SH-SY5Y (cell line): ENCODE results near the gene TMEM117.

Experiments
- GATA2 ChIP-seq: IDR thresholded peaks from 2 replicates; pipeline ENCODE4 v1.6.1; 2011; ENCODE audit warnings: mild to moderate bottlenecking, low read depth, low read length
- GATA3 ChIP-seq: IDR thresholded peaks from 2 replicates; pipeline ENCODE4 v1.6.1; 2011; ENCODE audit warnings: low read depth, mild to moderate bottlenecking, low read length, moderate library complexity

The TMEM117 gene

DNA sequence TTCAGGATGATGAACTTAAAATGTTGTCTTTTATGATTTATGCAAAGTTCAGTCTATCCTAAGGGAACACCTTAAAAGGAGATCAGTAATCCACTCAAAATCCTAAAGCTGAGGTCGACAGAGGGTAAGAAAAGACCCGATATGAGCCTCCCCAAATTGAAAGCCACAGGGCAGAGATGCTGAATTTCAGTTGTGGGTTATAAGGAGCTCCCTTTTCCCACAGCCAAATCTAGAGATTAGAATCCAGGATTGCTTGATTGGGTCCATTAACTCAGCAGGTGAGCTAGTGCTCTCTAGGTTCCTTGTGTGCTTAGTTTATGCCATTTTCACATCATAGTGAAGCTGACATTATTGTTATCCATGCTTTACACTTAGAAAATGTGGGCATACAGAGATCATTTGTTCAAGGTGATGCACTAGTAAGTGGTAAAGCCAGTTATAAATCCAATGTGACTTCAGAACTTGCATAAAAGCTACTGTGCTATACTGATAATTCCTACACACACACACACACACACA, 417.5 kb downstream of the TMEM117 start:
- TF ChIP-seq GATA2, result no peak
- no peak for TF ChIP-seq GATA3

DNA sequence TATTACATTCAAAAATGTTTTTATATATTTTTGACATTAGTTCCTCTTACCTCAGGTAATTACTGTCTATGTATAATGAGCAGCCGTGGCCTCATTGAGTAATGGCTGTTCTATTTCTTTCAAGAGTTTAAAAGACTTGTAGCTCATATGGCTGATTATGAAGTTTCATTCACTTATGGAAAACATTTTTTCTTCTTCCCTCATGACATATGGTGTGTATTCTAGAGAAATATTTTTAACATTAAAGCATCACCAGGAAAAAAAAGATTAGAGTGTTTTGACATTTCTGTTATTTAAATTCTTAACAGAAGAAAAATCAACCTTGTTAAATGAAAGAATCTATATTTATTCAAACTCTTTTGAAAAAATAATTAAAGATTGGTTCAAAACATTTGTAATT, 422.4 kb downstream of the TMEM117 start:
- no peak for TF ChIP-seq GATA2
- TF ChIP-seq GATA3, result no peak

DNA sequence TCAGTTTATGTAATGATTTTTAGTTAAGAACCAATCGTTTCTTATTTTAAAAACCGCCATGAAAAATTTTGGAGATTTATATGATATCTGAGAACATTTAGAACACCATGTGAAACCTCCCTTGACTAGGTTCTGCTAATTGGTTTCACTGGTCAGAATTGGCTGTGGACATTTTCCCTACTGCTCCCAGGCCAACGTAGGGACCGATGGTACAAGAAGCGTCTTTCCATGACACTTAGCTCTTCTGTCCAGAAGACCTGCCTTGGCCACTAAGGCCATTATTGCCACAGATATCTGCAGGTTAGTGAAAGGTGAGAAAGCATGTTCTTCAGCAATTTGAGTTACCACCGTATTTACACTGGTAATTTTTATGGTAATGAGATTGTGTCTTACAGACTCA, 424.0 kb downstream of the TMEM117 start:
- TF ChIP-seq GATA2, result no peak
- no peak for TF ChIP-seq GATA3

DNA sequence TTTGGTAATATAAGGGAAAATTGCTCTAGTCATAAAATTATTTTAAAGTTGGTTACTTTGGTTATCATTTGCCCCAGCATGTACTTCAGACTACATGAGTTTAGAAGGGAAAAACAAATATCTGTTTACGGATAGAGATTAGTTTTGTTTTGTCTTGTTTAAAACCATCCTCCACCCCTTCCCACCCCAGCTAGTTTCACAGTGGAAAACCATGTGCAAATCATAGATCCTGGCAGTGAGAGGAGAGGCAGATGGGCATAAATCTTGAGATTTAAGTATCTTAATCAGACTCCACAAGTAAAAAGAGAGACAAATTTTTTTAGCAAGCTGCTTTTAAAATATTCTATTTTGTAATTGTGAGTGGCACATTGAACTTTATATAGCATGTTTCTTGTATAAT, 424.7 kb downstream of the TMEM117 start:
- TF ChIP-seq GATA3, result no peak
- TF ChIP-seq GATA2, result no peak

DNA sequence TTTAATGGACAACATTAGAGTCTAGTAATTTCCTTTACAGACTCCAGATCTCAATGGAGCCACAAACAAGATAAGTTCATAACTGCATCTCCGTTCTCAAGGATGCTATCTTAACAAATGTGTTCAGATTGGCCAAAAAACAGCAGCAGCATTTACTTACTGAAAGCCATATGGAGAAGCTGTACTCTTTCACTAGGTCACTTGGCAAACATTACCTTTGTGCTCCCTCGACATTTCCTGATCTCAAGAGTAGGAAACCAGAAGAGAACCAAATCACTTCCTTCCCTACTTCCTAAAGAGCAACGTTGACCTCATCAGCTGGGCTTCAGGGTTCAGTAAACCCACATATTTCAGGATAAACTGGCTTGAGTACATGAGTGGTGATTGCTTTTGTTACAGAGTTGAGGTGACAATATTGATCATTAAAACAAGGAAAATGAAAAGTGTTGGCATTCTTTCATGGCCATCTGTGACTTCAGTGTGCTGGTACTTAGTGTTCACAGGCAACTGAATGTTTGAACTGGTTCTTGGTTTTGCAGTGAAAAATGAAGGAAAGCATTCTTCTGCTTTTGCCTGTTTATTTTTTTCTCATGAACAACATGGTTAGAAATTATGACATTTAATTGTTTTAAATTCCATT, 449.6 kb downstream of the TMEM117 start:
- TF ChIP-seq GATA2, result no peak
- TF ChIP-seq GATA3, result no peak

DNA sequence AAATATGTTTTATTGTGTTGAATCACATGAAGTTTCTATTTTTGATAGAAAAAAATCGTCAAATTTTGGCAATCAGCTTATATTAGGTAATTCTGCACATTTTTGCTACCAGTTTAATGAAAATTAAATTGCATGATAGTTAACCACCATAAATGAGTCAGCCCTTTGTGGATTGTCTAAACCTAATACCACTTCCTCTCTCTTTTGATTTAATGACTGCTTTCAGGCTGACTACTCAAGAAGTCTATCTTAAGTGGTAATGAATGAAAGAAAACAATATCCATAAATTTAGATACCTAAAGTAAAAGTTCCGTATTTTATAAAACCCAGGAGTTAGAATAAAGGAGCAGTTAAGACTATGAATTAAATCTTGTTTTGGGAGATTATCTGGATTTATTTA, 450.5 kb downstream of the TMEM117 start:
- TF ChIP-seq GATA2 (no peak), GATA3 (no peak)

DNA sequence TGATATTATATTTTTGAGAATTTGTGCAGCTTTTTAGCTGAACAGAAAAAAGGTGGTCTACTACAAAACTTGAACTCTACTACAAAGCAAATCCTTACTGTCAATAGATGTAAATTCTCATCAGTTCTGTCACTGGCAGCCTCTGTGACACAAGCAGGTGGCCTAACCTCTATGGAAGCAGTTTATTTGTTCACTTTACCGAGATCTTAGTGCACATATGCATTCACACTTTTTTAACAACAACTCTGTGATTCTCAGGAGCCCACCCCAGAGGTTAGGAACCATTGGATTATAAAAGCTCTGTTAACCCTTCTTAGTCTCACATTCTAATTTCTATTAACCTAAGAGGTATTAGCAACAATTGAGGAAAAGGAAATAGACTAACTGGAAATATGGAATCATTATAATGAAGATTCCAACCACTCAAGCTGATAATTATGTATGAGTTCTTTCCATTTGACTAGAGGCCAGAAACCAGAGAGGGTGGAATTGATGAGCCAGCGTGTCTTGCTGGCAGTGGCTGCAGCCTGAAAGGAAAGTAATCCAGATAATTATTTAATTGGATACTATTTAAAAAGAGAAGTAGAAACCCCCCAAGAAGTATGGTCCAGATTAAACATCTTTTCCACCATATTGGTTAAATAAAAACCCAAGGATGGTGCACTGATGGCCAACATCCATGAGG, 451.1 kb downstream of the TMEM117 start:
- TF ChIP-seq GATA2 (no peak), GATA3 (no peak)

DNA sequence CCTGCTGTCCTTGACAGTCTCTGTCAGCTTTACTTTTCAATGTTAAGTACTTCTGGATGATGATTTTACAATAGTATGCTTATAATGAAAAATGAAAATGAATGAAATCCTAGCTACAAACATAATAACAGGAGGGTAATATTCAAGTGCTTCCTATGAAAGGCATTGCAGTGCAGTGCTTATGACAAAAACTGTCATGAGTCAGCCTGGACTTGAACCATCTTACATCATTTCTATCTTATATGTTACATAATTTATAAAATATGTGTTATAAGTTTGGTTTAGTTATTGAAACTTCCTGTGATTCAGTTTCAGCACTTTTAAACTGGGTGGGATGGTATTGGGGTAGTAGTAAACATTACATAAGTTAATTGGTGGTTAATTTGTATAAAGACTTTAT, 451.7 kb downstream of the TMEM117 start:
- TF ChIP-seq GATA2 (no peak), GATA3 (no peak)

DNA sequence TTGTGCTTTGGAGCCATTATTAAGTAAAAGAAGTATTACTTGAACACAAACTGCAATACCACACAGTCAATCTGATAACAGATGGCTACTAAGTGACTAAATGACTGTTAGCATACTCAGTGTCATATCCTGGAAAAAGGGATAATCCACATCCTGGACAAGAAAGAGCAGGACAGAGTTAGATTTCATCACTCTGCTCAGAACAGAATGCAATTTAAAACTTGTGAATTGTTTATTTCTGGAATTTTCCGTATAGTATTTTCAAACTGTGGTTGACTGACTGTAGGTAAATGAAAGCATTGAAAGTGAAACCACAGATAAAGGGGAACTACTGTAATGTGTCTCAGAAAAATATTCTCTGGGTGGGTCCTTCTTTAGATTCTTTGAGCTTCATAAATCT, 458.8 kb downstream of the TMEM117 start:
- TF ChIP-seq GATA2 (no peak), GATA3 (no peak)

DNA sequence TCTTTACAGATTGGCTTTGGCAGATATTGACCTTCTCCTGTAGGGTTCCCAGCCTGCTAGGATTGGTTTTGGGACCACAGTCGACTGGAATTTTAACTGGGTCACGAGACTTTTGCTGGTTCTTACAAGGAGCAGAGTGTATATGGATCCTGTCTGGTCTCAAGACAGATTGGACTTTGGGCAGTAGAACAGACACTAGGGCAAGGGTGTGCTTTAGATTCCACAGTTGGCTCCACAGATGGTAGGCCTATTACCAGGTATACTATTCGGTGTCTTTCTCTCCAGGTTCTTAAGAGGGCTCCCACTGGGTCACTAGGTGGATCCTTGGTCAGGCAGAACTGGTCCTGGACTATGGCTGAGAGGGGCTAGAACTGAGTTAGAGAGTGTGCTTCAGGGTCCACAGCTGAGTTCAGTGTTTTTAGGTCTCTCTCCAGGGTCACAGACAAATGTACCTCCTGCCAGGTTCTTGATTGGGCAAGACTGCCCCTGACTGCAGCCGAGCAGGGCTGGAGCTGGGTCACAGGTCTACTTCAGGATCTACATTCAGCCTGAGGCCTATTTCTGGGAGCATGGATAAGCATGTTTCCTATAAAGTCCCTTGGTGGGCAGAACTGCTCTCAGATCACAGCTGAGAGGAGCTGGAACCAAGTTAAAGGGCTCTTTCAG, 460.2 kb downstream of the TMEM117 start:
- TF ChIP-seq GATA2 (no peak), GATA3 (no peak)

DNA sequence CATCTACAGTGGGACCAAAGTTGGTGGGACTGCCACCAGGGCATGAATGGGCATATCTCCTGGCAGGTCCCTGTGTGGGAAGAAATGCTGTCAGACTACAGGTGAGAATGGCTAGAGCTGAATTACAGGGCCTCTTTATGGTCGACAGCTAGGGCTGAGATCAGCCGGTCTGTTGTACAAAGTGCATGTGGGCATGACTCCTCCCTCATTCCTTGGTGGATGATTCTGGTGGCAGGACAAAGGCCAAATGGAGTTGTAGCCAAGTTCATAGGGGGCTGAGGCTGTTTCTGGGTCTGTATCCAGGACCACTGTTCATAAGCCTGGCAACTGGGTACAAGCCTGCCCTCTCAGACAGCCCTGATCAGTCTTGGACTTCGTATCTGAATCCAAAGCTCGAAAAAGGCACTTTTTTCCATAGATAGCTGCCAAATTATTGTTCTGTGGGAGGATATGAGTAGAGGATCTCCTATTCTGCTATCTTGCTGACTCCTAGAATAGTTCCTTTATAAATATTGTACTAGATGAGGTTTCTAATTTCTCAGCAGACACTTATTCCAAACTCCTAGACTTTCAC, 460.8 kb downstream of the TMEM117 start:
- TF ChIP-seq GATA3 (no peak), GATA2 (no peak)

DNA sequence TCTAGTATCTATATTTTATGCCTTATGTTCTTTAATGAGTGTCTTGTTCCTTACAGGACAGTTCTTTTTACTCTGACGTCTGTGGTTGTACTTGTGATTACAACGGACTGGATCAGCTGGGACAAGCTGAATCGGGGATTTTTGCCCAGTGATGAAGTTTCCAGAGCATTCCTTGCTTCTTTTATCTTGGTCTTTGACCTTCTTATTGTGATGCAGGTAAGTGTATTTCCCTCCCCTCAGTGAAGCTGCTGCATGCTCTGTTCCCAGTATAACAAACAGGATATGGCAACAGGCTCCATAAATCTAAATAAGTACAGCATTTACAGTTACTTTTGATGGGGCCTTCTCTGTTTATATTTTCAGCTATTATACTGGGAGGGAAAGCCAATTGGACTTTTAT, 463.6 kb downstream of the TMEM117 start:
- TF ChIP-seq GATA3, result no peak
- no peak for TF ChIP-seq GATA2

DNA sequence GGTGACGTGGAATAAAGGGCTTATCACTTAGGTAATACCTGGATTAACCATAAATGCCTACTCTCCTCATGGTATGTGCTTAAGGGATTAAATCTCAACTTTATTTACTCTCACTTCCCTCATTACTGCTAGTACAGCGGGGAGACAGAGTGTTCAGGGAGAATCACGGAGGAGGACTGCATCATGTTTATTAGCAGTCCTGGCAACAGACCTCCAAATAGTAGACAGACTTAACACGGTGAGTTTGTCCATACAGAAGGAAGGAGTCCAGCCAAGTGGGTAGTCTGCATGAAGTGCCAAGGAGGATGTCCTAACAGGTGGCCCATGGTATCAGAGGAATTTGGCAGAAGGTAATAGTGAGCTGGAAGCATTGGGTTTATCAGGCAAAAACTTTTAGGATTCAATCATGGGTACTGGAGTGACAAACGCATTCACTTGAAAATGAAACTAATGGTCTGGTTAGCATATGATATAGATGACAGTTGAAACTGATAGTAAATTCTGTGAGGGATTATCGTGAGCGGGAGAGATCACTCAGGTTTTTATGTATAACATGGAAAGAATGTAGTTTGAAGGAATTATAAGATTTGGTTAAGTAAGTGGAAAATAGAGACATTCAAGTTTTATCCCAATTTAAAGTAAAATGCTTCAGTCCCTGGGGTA, 471.8 kb downstream of the TMEM117 start:
- no peak for TF ChIP-seq GATA3

DNA sequence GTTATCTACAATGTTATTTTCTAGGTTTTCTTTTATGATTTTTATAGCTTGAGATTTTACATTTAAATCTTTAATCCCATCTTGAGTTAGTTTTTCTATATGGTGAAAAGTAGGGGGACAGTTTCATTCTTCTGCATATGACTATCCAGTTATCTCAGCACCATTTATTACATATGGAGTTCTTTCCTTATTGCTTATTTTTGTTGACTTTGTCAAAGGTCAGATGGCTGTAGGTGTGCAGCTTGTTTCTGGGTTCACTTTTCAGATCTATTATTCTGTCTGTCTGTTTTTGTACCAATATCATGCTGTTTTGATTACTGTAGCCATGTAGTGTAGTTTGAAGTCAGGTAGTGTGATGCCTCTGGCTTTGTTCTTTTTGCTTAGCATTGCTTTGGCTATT, 477.3 kb downstream of the TMEM117 start:
- TF ChIP-seq GATA2 (no peak), GATA3 (no peak)

DNA sequence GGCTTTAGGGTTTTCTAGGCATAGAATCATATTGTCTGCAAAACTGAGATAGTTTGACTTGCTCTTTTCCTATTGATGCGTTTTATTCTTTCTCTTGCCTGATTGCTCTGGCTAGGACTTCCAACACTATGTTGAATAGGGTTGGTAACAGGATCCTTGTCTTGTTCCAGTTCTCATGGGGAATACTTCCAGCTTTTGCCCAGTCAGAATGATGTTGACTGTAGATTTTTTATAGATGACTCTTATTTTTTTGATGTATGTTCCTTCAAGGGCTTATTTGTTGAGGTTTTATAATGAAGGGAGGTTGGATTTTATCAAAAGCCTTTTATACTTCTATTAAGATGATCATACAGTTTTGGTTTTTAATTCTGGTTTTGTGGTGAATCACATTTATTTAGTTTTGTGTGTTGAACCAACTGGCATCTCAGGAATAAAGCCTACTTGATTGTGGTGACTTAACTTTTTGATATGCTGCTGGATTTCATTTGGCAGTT, 478.2 kb downstream of the TMEM117 start:
- no peak for TF ChIP-seq GATA2
- no peak for TF ChIP-seq GATA3
